Left kidney (tissue), 2 donors: ENCODE data around the gene OXCT1. TPM values are rescaled to one million over a fixed set of nuclear protein-coding genes. Genes with fewer than 3 reads are reported as not detected.
"Not testable (repeated sequence)": the region's sequence is repeated elsewhere in the genome, so short reads cannot be mapped to it uniquely, and the experiment has no call there.

Source experiments
- DNase-seq: peaks from one replicate; pipeline ENCODE4 v3.0.0-alpha.2; 2013
- polyA plus RNA-seq: library from polyadenylated mRNA; unstranded; fragments of 120-200 nt; gene quantifications from one replicate; pipeline ENCODE4 v1.2.1, GENCODE V29; 2013; ENCODE audit not compliant: insufficient read length

Gene OXCT1
- polyA plus RNA-seq, 1 donor: 65.2 TPM

DNA sequence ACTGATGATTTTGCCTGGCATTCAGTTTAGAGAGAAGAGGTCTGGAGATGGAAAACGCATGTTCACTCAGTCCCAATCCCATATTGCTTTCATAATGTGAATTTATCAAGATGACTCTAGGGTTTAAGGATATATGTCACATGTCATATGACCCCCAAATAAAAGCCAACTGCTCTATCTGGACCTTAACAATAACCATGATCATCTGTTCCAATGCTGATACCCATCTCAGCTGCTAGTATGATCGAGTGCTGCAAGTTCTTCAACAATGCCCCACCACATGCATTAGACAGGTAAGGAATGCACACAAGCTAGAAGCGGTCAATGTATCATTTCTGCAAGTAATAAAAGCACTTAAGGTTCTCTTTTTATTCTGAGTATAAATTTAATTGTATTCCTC is 91.8 kb downstream of the OXCT1 start:
- no peak for DNase-seq

DNA sequence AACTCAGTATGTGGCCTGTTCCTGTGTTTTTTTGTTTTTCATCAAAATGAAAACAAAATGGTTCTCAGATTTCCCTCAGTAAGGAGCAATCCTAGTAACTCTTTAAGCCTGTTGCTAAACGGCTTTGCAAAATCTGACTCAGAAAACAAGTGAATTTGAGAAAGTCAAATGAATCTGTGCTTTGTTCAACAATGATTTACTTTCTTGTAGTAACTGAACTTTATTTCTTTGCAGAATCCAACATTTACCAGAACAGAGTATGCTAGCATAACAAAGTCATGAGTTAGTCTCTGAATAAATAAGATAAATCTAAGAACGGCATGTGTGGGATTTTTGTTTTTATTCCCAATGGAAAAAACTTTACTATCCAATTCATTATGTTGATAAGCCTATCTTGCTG is 93.8 kb downstream of the OXCT1 start:
- no peak for DNase-seq

DNA sequence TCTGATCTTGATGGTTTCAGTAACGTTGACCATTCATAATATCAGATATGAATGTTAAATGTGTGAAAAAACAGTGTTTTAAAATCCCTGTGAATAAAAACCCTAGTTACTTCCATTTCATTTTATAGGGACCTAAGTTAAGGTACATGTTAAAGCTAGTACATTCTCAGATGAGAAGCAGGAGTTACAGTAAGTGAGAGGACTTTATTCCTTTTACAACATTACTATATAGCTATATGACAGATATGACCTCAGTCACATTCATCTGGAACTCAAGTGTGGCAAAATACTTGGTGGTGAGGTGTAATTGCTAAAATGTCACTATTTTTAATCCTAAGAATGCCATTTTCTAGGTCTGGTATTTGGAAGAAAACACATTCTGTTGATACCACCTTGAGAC is 96.4 kb downstream of the OXCT1 start:
- DNase-seq: no peak

DNA sequence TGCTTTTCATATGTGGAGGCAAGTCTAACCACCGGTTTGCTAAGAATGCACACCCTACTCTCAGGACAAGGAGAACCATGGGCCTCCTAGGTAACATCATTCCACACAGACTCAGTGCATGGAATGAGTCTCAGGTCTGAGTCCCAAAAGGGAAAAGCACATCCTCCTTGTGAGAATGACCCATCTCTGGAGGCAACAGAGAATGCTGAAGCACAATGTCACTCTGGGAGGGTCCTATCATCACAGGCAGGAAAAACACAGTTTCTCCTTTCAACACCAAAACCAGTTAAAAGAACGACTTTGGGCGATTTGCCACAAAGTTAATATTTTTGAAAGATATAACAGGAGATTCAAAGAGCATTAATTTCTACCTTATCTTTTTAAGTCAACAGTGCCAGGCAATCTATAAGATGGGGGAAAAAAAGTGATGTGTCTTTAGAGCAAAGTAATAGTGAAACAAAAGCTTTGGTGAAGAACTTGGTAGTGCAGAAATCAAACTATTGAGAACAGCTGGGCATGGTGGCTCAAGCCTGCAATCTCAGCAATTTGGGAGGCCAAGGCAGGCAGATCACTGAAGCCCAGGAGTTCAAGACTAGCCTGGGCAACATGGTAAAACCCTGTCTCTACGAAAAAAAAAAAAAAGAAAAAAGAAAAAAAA is 97.3 kb downstream of the OXCT1 start:
- DNase-seq: no peak

DNA sequence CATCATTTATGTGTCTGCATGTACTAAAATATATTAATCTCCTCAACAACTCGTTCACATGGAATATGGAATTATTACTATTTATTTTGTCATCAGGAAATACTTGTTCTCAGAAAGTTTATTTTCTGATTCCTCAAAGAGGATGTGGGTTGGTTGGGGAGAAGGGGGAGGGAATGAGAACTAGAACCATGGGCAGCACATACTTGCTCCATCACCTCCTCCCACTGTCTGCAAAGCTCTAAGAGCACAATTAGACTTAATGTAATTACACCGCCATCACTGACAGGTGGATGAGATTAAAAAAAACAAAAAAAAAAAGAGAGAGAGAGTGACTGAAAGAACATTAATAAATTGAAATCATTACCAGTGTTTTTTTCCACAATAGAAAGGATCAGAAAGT is 98.2 kb downstream of the OXCT1 start:
- DNase-seq: no peak

DNA sequence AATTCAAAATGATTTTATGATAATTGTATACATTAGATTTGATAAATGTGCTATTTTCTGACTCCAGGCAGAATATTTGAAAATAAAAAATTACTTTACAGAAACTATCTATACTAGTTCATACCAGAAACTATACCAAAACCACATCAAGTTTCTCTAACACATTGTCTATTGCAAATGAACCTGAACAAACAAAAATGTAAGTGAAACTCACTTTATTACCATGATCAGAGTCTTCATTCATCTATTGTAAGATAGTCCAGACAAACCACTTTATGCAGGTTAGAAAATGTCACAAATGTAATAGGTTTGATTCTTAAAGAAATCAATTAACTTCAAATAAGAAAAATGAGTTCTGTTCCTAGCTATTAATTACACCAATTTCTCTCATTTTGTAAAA is 99.4 kb downstream of the OXCT1 start:
- no peak for DNase-seq

DNA sequence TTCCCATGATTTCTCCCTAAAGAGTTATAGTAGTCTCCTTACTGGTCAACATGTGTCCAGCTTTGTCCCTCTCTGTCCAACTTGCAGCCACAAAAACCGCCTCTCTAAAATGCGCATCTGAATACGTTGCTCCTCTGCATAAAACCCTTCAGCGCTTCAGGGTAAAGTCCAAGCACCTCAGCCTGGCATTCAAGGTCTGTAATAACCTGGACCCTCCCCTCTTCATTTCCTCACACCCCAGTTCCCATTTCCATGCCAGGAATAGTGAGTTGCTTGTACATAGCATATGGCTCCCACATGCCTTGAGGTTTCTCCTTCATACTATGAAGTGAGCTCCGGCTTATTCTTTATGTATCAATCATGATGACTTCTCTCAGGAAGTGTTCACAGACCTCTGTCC is 101.5 kb downstream of the OXCT1 start:
- DNase-seq: no peak

DNA sequence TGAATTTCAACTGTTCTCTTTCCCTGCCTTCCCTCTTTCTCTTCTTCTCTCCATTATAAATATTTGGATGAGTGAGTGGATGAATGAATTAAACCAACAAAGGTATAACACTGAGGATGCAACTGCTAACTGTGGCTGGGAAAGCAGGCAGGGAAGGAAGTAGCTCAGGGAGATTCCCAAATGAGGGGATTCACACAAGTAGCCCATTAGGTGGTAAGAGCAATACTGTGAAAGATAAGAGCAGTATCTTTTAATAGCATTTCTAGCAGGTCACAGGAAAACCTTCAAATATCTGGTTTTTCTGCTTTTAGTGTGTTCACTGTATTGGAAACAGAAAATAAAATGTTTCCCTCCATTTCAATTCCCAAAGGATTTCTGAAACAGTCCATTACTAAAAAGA is 105.6 kb downstream of the OXCT1 start:
- no peak for DNase-seq

DNA sequence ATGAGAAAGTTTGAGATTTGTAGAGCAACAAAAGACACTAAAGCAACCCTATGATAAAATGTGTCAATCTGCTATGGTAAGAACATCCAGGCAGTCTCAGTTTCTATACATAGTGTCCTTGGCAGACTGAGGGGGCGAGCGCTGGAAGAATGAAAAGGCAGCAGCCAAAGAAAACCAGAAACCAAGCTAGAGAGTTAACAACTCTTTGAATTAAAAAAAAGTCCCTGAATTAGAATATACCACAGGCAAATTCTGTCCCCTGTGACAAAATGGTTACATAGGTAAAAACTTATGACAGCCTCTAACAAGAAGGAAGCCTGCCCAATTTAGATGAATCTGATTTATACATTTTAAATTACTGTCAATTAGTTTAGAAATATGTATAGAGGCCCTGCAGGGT is 106.7 kb downstream of the OXCT1 start:
- no peak for DNase-seq

DNA sequence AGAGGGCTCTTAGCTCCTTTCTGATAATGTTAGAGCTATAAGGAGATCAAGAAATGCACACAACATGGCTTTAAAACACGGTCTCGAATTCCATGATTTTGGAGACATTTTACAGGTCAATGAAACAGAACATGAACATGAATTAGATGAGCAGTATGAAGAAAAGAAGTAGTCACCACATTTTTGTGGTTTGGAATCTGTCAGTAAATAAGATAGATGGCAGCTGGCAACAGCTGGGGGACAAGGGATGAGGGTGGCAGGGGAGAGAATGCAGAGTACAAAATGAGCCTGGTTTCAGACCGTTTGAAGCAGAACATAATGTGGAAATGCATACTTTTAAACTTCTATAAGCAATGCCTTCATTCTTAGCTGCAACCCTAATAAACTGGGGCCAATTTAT is 107.1 kb downstream of the OXCT1 start:
- no peak for DNase-seq

DNA sequence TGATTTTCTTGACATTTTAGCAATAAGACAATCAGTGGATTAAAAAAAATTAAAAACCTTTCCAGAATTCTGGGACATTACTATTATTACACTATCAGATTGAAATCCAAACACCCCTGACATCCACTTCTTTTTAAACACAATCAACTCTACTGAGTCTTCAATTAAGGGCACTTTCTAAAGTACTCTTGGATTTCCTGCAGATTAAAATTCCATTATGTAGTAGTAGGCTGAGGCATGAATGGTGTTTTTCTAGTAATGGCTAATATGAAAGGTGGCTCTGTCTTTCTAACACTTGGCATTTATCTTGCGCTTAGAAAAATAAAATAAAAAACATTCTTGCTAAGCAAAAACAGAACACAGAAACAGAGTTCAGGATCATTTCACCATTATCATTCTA is 107.8 kb downstream of the OXCT1 start:
- DNase-seq: no peak

DNA sequence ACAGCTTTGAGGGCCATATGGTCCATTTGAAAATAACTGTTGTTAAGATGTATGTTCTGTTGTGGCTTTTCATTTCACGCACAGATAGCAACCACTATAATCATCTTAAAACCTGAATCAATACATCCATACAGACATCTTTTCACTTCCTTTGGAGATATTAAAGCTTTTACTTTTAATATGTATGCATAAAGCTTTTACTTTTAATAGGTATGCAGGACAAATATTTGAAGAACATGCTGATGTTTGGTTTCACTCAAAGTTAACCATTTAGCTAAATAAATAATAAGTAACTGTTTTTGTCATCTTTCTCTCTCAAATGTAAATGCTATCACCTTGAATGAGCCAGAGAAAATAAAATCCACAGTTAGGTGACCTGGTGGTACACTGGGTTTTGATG is 108.6 kb downstream of the OXCT1 start:
- no peak for DNase-seq

DNA sequence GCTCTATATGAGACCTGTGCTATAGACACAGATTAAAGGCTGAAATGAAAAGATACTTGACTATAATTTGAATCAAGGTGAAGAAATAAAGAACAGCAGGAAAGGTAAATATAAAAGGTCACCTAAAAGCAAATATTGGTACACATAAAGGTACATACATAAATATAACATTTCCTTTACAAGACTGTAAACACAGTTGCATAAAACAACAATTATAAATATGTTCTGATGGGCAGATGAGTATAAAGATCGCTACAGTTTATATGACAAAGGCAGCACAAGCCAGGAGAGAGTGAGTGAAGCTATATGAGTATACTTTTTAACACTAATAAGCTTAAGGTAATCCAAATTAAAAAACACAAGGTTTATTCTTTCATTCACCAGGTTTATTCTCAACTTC is 114.5 kb downstream of the OXCT1 start:
- no peak for DNase-seq

DNA sequence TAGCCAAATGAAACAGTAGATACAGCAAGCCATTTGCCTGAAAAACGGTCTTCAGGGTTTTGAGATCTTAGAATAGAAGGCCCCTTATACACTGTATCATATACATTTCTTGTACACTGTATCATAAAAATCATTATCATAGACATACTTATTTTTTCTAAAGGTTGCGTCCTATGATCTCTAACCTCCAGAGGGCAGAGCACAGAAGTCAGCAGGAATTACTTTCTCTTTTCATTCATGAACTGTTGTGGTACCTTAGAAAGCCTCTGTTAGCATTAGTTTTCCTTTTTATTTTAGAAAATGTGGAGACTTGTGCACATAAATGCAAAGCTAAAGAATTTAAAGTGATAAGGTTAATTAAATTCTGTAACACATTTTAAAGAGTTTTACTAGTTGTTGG is 115.4 kb downstream of the OXCT1 start:
- no peak for DNase-seq

DNA sequence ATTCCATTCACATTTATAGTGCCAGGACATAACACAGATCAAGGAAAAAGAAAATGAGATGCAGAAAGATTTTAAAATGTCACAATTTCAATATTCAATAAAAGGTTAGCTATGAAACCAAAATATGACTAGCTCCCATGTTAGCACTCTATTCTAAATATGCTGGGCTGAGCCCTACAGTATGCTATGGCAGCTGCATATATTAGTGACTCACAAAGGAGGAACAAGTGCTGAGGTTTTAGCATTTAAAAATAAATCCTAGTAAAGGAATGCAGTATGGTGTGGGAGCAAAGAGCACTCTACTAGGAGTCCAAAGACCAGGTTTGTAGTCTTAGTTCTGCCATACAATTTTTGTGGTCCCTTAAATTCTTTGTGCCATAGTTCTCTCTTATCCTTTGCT is 118.4 kb downstream of the OXCT1 start:
- no peak for DNase-seq

DNA sequence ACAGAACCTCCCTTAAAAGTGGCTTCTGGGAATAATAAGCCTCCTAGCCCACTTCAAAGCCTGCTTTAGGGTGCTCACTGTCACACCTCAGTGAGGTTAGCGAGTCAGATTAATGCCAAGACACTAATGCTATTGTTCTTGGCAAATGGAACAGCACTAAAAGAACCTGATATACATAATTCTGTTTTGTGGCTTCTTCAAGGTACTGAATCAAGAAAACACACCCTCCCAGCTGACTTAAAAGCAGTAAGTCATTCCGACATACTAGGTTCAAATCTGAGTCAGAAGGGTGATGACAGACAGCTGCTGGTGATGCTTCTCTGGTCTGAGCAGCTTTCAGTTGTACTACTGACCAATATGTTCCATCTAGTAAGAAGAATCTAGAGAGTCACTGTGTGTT is 121.6 kb downstream of the OXCT1 start:
- no peak for DNase-seq

DNA sequence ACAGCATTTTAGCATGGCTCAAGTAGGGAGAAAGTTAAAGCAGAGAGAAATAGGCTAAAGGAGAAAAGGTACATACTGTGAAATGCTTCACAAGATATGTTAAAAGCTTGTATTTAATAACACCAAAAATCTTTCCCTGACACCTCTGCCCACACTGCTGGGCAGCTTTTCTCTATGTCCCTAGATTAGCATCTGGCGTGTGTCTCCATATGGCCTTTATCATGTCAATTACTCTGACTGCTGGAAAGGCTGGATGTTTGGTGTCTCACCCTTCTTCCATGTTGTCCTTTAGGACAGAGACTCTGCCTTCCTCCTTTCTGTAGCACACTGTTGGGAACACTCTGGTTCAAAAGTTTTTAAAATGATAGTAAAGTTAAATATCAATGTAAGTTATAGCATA is 122.5 kb downstream of the OXCT1 start:
- DNase-seq: no peak

DNA sequence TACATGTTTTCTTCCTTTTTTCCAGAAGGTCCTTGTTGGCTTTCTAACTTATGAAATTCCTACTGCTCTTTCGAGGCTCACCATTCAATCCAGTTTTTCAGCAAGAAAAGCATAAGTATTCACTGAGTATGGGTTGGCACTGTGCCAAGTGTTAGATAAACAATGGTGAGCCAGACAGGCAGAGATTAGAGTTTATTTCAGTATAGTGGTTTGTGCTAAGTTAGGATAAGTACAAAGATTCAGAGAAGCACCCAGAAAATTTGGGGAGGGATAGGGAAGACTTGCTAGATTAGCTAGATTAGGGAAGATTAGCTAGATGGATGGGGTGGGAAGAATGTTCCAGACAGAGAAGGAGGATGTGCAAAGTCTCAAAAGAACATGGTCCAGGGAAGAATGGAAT is 122.9 kb downstream of the OXCT1 start:
- no peak for DNase-seq

DNA sequence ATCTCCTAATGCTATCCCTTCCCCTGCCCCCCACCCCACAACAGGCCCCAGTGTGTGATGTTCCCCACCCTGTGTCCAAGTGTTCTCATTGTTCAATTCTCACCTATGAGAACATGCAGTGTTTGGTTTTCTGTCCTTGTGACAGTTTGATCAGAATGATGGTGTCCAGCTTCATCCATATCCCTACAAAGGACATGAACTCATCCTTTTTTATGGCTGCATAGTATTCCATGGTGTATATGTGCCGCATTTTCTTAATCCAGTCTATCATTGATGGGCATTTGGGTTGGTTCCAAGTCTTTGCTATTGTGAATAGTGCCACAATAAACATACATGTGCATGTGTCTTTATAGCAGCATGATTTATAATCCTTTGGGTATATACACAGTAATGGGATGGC is 127.6 kb downstream of the OXCT1 start:
- not testable (repeated sequence) for DNase-seq

DNA sequence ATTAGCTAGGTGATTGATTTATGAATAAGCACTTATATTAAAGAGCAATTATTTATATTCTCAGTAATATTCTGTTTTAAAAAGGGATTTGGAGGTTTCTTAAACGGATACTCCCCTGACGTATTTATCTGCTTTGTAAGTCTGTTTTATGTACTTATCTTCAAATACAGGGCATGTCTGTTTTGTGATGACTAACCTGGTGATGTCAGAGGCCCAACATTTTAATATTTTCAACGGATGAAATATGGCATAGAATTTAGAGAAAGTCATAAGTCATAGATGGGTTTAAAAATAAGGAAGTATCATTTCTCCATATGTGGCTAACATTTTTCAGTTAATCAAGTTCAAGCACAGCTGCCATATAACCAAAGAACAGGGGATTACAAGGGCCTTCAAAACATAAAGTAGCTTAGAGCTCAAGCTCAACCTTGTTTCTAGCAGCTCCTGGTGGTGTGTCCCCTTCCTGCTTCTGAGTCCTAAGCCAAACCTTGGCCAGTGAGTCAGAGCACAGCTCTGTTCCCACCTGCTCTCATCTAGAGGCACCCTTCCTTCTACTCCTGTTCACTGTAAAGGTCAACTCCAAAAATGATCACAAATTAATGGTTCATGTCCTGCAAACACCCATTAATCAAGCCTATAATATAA is 131.4 kb downstream of the OXCT1 start:
- no peak for DNase-seq

DNA sequence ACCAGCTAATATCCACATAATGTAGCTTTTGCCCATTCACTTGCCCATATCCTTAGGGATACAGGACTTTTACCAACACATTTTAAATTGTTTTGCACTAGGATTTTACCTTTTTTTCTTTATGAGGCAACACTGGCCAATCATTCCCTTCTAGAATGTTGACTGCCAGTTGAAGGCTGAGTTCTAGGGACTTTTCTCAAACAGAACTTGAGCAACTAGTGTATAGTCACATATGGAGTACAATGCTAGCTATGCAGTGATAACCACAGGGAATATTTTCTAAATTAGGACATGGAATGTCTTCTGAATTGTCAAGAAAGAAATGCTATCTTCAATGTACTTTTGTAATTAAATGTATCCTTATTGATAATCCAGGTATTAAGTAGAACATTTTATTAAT is 133.6 kb downstream of the OXCT1 start:
- DNase-seq: no peak

DNA sequence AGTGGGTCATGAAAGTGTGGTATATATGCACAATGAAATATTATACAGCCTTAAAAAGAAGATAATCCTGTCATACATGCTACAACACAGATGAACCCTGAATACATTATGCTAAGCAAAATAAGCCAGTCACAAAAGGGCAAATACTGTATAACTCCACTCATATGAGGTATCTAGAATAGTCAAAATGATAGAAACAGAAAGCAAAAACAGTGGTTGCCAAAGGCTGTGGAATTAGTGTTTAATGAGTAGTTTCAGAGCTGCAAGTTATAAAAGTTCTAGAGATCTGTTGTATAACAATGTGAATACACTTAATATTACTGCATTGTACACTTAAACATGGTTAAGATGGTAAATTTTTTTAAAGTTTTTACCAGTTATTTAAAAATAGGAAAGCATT is 135.0 kb downstream of the OXCT1 start:
- no peak for DNase-seq

DNA sequence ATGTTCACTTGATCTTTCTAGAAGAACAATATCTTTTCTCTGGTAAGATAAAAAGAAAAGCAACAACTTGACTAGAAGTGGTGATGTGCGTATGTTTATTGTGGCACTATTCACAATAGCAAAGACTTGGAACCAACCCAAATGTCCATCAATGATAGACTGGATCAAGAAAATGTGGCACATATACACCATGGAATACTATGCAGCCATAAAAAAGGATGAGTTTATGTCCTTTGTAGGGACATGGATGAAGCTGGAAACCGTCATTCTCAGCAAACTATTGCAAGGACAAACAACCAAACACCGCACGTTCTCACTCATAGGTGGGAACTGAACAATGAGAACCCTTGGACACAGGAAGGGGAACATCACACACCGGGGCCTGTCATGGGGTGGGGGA is 140.8 kb downstream of the OXCT1 start:
- not testable (repeated sequence) for DNase-seq

DNA sequence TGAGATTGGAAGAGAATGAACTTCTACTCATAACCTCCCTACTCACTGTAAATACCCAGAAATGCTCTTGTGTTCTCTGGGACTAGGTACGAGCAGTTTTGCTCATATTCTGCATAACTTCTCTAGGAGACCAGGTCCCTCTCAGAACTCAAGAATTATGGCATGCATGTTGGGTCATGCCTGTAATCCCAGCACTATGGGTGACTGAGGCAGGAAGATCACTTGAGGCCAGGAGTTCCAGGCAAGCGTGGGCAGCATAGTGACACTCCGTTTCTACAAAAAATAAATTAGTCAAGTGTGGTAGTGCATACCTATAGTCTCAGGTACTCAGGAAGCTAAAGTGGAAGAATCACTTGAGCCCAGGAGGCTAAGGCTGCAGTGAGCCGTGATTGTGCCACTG is 141.9 kb downstream of the OXCT1 start:
- DNase-seq: no peak
